Subcutaneous adipose tissue (tissue), 4 donors: ENCODE results near the gene CD247. TPM values are rescaled to one million over a fixed set of nuclear protein-coding genes. Genes with fewer than 3 reads are reported as not detected.

Experiments
- CTCF ChIP-seq: fragments of 450-650 bp; IDR thresholded peaks from one replicate; pipeline ENCODE4 v1.5.1; 2016; ENCODE audit warnings: low read depth, mild to moderate bottlenecking, control low read depth, antibody characterized with exemption, moderate library complexity
- total RNA-seq, 4 donors: library from RNA; depleted of rRNA; stranded (reverse); fragments of >200 nt; gene quantifications; one replicate each; pipeline ENCODE4 v1.1.0, GENCODE V29; 2016

The CD247 gene
- total RNA-seq, 4 donors from 2014 or later: 1.3 to 3.4 (median 2.1) TPM

DNA sequence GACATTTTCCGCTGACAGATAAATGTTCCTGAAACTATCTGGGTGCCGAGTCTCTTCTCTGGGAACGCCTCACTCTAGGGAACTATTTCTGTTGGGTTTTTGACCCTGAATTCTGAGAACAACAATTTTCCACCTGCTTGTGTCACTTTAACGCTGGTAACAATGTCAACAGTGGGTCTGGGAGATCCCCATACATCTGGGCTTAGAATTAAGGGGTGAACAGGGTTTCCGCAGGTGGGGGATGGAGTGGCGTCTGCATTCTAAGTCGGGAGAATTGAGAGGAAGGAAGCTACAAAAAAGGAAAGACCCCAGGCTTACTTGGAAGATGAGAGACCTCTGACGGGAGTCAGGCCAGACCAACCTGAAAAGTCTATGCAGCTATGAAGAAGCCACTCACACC, 8.7 kb downstream of the CD247 start:
- TF ChIP-seq CTCF: no peak

DNA sequence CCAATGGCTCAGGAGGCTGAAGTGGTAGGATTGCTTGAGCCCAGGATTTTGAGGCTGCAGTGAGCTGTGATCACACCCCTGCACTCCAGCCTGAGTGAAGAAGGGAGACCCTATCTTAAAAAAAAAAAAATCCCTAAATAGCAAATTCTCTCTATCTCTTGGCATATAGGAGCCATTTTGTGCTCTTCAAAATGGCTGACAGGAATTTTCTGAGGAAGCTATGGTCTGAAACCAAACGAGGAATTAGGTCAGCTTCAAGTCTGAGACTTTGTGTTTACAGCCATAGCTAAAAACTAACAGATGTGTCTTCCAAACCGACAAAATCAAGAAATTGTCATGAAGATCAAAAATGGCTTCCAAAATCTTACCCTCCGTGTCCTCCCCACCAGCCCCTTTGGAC, 10.6 kb downstream of the CD247 start:
- TF ChIP-seq CTCF: no peak

DNA sequence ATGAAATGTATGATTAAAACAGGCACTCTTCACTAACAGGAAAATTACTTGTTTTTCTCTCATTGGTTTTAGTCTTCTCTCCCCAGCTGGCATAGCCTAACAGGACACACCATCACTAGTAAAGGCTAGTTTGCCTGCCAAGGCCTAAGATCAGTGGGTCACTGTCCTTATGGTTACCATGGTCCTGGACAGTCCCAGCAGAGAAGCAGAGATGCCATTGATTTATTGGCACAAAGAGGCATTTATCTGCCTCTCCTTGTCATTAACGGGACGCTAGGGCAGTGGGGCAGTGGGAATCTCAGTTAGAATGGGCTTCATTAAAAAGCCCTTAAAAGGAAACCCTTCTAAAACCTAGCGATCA, 13.9 kb downstream of the CD247 start:
- no peak for TF ChIP-seq CTCF

- TF ChIP-seq CTCF: no peak
These were observed 14.5 kb downstream of the CD247 start for GRCh38 chr1:167503626-167504466.

DNA sequence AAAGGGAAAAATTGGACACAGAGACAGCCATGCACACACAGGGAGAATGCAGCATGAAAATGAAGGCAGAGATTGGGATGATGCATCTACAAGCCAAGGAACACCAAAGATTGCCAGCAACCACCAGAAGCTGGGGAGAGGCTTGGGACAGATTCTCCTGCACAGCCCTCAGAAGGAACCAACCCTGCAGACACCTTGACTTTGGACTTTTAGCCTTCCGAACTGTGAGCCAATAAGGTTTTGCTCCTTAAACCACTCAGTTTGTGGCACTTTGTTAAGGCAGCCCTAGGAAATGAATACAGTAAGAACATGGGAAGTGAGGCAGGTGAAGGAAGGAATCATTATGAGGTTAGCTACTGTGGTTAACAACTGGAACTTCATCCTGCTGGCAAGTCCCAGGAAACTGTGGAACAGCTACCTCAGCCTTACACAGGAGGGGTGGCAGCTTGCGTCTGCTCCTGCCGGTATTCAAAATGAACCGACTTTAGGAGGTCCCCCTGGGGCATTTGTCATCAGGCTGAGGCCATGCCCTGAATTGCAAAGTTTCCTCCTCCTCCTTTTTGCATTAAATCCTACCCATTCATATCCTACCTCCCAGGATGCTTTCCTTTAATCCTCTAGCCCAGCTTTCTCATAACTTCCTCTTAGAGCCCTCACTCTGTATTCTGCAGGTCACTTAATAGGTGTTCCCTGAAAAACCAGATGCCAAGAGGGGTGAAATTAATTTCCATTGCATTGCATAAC, 15.4 kb downstream of the CD247 start:
- no peak for TF ChIP-seq CTCF

GRCh38 chr1:167502192-167502551, 16.2 kb downstream of the CD247 start:
- no peak for TF ChIP-seq CTCF

DNA sequence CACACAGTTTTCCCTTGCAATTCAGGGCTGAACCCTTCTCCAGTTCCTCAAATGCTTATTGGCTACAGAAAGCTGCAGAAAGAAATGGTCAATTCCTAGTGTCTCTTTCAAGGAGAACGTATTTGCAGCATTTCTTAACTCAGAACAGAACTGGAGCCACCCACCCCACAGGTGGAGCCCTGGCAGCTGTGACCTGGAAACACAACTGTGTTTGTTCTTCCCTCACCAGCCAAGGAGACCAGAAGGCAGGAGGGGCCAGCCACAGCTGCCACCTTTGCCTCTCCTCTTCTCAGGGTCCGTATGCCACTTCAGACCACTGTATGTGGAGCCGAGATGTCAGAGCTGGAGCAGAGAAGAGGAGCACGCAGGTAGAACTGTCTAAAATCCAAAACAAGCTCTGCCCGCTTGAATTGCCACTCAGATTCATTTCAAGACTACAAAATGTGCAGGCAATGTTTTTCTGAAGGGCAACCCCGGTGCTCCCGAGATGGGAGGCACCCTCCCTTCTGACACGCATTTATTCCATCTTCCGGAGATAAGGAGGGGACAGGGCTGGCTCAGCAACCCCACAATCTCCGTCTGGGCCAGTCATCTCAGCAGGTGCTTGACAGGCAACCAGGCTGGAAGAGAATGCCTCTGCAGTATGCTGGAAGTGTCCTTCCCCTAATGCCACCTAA, 16.7 kb downstream of the CD247 start:
- TF ChIP-seq CTCF: no peak
